H1 (cell line): Measurements from ENCODE around the gene LHX2. TPM values are rescaled to one million over a fixed set of nuclear protein-coding genes. Genes with fewer than 3 reads are reported as not detected.

Source experiments
- CBX8 ChIP-seq: fragments of 300-800, 300-1000 bp; sonication (generic); IDR thresholded peaks from 2 replicates; pipeline ENCODE4 v1.7.1; 2016; ENCODE audit warnings: low read depth, low read length, borderline replicate concordance
- polyA plus RNA-seq, 7 experiments: library from polyadenylated mRNA; depleted of rRNA in 3 of 7; stranded (reverse) in 5 of 7; unstranded in 2 of 7; fragments of >200 nt in 5 of 7; fragments of 200-250 nt in 2 of 7; gene quantifications; 1 replicate in 5 of 7; 2 replicates in 1 of 7; 4 replicates in 1 of 7; pipeline versions ENCODE4 v1.2.1 to v1.2.3, GENCODE V29; 2011 to 2013; ENCODE audit warnings: missing spikeins in 2 of 7, mixed read lengths in 2 of 7
- total RNA-seq: library from RNA; stranded (reverse); fragmentation: NEBNext Ultra II Directional; extraction: Animal tissue kit (Norgen Biotek cat#: 25700); gene quantifications from 2 replicates; pipeline ENCODE4 v1.2.1, GENCODE V29; 2021

The LHX2 gene
- total and polyA plus RNA-seq, 2 of the 8 experiments (the other 6 are each of a cell fraction or from before 2014, with no cell fraction given), result 0.11 to 0.86 TPM

DNA sequence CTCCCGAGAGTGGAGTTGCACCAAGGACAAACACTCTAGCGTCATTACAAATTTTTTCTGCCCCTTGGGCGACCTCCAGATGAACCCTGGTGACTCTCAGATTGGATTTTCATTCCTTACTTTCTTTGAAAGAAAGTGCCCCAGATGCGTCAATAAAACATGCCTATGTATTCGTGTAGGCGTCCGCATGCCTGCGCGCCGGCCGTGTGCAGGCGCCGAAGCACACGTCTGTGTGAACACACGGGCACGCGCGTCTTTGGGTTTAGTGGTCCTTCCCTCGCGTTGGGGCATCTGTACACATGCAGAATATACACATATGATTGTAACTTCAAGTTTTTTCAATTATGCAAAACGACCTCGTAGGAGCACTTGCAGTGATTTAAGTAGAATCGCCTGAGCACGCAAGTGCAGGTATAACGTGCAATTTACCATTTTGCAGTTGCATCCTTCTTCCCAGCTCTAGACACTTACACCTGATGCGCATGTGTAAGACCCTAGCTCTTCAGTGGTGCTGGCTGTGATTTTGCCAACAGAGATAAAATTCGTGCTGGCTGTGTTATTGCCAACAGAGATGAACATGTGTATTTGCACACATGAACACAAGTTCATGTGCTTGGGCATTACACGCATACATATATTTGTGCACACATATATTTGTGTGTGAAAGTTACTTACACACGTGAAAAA lies 1.9 kb upstream of the LHX2 start (continued):
- TF ChIP-seq CBX8, result peak; percentile 84
